Nephron progenitor cell (in vitro differentiated cells): ENCODE results near the gene SH3YL1.
A peak's percentile ranks its signal among the peaks of the same experiment; 100 is the strongest.

Experiments used
- DNase-seq: peaks from one replicate; pipeline ENCODE4 v3.0.0; 2021
- H3K27ac Mint-ChIP-seq: 2 replicates; pipeline ENCODE4 v1.8.0; 2021; ENCODE audit warnings: mild to moderate bottlenecking, moderate library complexity, mixed read lengths
- H3K27me3 Mint-ChIP-seq: 2 replicates; pipeline ENCODE4 v1.8.0; 2021; ENCODE audit warnings: mild to moderate bottlenecking, low read depth, mixed read lengths; ENCODE audit not compliant: poor library complexity
- H3K36me3 Mint-ChIP-seq: 2 replicates; pipeline ENCODE4 v1.8.0; 2021; ENCODE audit warnings: low read depth, mixed read lengths
- H3K4me1 Mint-ChIP-seq: 2 replicates; pipeline ENCODE4 v1.8.0; 2021; ENCODE audit warnings: mixed read lengths
- H3K4me3 Mint-ChIP-seq: 2 replicates; pipeline ENCODE4 v1.8.0; 2021; ENCODE audit warnings: mild to moderate bottlenecking, moderate library complexity, mixed read lengths
- H3K9me3 Mint-ChIP-seq: 2 replicates; pipeline ENCODE4 v1.8.0; 2021; ENCODE audit warnings: mild to moderate bottlenecking, moderate library complexity, mixed read lengths
- CTCF ChIP-seq: fragments of 200-600 bp; sonication (generic); IDR thresholded peaks from 2 replicates; pipeline ENCODE4 v1.5.0; 2021; ENCODE audit warnings: antibody characterized with exemption

Gene SH3YL1

GRCh38 chr2:264493-265468 is 949 bp upstream of the SH3YL1 start, which contains the start of gene ACP1:
ACP1 (plus strand) TSS chr2:264947; CDS start chr2:264965, 18 bp downstream.
- H3K36me3 Mint-ChIP-seq, result peaks cover 39% of the 10 kb centered on the region
- peaks cover 30% of the 10 kb centered on the region for H3K4me1 Mint-ChIP-seq
- peaks cover 31% of the 10 kb centered on the region for H3K27me3 Mint-ChIP-seq
- H3K27ac Mint-ChIP-seq, result peak within 1 kb of the TSS; percentile 79
- TF ChIP-seq CTCF, result no peak
- DNase-seq, result peak; percentile 94
- peak within 1 kb of the TSS; percentile 92 for H3K4me3 Mint-ChIP-seq
- peaks cover 37% of the 10 kb centered on the region for H3K9me3 Mint-ChIP-seq

- no peak for TF ChIP-seq CTCF
- Mint-ChIP-seq H3K36me3 (peaks cover 56% of the 10 kb centered on the region), H3K4me3 (peak overlapping the region; percentile 79), H3K27me3 (peaks cover 31% of the 10 kb centered on the region), H3K9me3 (peaks cover 53% of the 10 kb centered on the region), H3K4me1 (peaks cover 20% of the 10 kb centered on the region), H3K27ac (no peak overlapping the region)
- no peak for DNase-seq
These were observed 652 bp downstream of the SH3YL1 start for GRCh38 chr2:263022-263738.

GRCh38 chr2:262117-262516 is 1.7 kb downstream of the SH3YL1 start:
- no peak for TF ChIP-seq CTCF
- Mint-ChIP-seq H3K27ac (no peak overlapping the region), H3K4me1 (peaks cover 17% of the 10 kb centered on the region), H3K4me3 (peak overlapping the region; percentile 24), H3K27me3 (peaks cover 31% of the 10 kb centered on the region), H3K36me3 (peaks cover 60% of the 10 kb centered on the region), H3K9me3 (peaks cover 63% of the 10 kb centered on the region)
- no peak for DNase-seq

GRCh38 chr2:260507-261161 is 3.2 kb downstream of the SH3YL1 start:
- H3K27me3 Mint-ChIP-seq, result peaks cover 34% of the 10 kb centered on the region
- no peak overlapping the region for H3K27ac Mint-ChIP-seq
- peaks cover 55% of the 10 kb centered on the region for H3K36me3 Mint-ChIP-seq
- no peak overlapping the region for H3K4me3 Mint-ChIP-seq
- peaks cover 74% of the 10 kb centered on the region for H3K9me3 Mint-ChIP-seq
- no peak for DNase-seq
- TF ChIP-seq CTCF, result no peak
- peaks cover 2% of the 10 kb centered on the region for H3K4me1 Mint-ChIP-seq

GRCh38 chr2:259789-260331 is 4.0 kb downstream of the SH3YL1 start:
- Mint-ChIP-seq H3K36me3 (peaks cover 55% of the 10 kb centered on the region), H3K9me3 (peaks cover 78% of the 10 kb centered on the region), H3K4me1 (peaks cover 2% of the 10 kb centered on the region), H3K27ac (no peak overlapping the region), H3K4me3 (no peak overlapping the region), H3K27me3 (peaks cover 34% of the 10 kb centered on the region)
- no peak for TF ChIP-seq CTCF
- DNase-seq, result no peak
